MCF 10A (cell line): Measurements from ENCODE around the gene BCAS3. TPM values are rescaled to one million over a fixed set of nuclear protein-coding genes. Genes with fewer than 3 reads are reported as not detected.

ENCODE experiments used
- BruUV-seq: library from RNA; stranded (reverse); fragments of 400-500 nt; replicated peaks from 2 replicates; lab custom pipeline; 2021; lab: Mats Ljungman, UMichigan
- CTCF ChIA-PET: fragments of 300-600 bp; sonication (Branson Sonifier 250); formaldehyde crosslinking; extraction: SDS; loops from one replicate; lab custom pipeline; 2021; ENCODE audit warnings: antibody characterized with exemption, inconsistent platforms; lab: Yijun Ruan, JAX
- POLR2A ChIA-PET: fragments of 300-600, 350-650 bp; sonication (Branson Sonifier 250); formaldehyde crosslinking; extraction: SDS; loops from one replicate; lab custom pipeline; 2020; ENCODE audit warnings: antibody characterized with exemption, inconsistent platforms; lab: Yijun Ruan, JAX
- DNase-seq: peaks from one replicate; pipeline ENCODE4 v3.0.0-alpha.2; 2018; ENCODE audit not compliant: unreplicated experiment
- H3K27ac Mint-ChIP-seq: one replicate; pipeline ENCODE4 v1.8.0; 2022; ENCODE audit warnings: mild to moderate bottlenecking, low read depth, mixed read lengths; ENCODE audit not compliant: unreplicated experiment
- H3K27me3 Mint-ChIP-seq: one replicate; pipeline ENCODE4 v1.8.0; 2022; ENCODE audit warnings: mixed read lengths; ENCODE audit not compliant: insufficient read depth, unreplicated experiment
- H3K36me3 Mint-ChIP-seq: one replicate; pipeline ENCODE4 v1.8.0; 2022; ENCODE audit warnings: mild to moderate bottlenecking, moderate library complexity, mixed read lengths; ENCODE audit not compliant: insufficient read depth, unreplicated experiment
- H3K4me1 Mint-ChIP-seq: one replicate; pipeline ENCODE4 v1.8.0; 2022; ENCODE audit warnings: mixed read lengths; ENCODE audit not compliant: insufficient read depth, unreplicated experiment
- H3K4me3 Mint-ChIP-seq: one replicate; pipeline ENCODE4 v1.8.0; 2022; ENCODE audit warnings: mild to moderate bottlenecking, moderate library complexity, mixed read lengths; ENCODE audit not compliant: unreplicated experiment
- H3K9me3 Mint-ChIP-seq: one replicate; pipeline ENCODE4 v1.8.0; 2022; ENCODE audit warnings: mixed read lengths; ENCODE audit not compliant: unreplicated experiment
- intact Hi-C: fragments of 100-400 bp; cut with micrococcal nuclease; formaldehyde crosslinking; loops from 2 replicates; pipeline ENCODE4 v1.14.1; 2022
- total RNA-seq: library from RNA; stranded (reverse); gene quantifications from 2 replicates; pipeline ENCODE4 v1.2.3, GENCODE V29; 2022
- TF ChIP-seq, protein P1 (sequence below): fragments of 200-600 bp; IDR thresholded peaks from one replicate; pipeline ENCODE4 v1.8.0; 2022; ENCODE audit warnings: antibody characterized with exemption, mild to moderate bottlenecking; ENCODE audit not compliant: unreplicated experiment

The BCAS3 gene
- total RNA-seq, 1 experiment from 2014 or later: 14.6 TPM

DNA sequence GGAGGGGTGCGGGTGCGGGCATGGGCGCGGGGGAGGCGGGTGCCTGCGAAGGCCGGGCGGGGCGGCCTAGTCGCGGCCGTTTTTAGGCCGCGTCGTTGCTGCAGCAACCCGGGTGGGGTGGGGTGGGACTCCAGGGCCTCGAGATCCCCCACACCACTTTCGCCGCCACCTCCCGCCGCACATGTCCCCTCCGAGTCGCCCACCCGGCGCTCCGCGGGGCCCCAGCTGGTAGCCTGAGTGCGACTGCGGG, 733.3 kb downstream of the BCAS3 start:
- DNase-seq: no peak
- TF ChIP-seq, protein P1, sequence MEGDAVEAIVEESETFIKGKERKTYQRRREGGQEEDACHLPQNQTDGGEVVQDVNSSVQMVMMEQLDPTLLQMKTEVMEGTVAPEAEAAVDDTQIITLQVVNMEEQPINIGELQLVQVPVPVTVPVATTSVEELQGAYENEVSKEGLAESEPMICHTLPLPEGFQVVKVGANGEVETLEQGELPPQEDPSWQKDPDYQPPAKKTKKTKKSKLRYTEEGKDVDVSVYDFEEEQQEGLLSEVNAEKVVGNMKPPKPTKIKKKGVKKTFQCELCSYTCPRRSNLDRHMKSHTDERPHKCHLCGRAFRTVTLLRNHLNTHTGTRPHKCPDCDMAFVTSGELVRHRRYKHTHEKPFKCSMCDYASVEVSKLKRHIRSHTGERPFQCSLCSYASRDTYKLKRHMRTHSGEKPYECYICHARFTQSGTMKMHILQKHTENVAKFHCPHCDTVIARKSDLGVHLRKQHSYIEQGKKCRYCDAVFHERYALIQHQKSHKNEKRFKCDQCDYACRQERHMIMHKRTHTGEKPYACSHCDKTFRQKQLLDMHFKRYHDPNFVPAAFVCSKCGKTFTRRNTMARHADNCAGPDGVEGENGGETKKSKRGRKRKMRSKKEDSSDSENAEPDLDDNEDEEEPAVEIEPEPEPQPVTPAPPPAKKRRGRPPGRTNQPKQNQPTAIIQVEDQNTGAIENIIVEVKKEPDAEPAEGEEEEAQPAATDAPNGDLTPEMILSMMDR: no peak
- Mint-ChIP-seq H3K4me1 (no peaks in the 10 kb centered on the region), H3K36me3 (peaks cover 5% of the 10 kb centered on the region), H3K9me3 (no peaks in the 10 kb centered on the region), H3K4me3 (no peak overlapping the region), H3K27me3 (no peaks in the 10 kb centered on the region), H3K27ac (no peak overlapping the region)
- ChIA-PET CTCF (interaction anchor here (0.6 to 2.1 kb wide), 4 partner anchors 10 to 743 kb away, joined by 3 to 5 read pairs (median 4); no protein-coding TSS in a partner anchor), POLR2A (no interaction called here)
- no TSS peak for BruUV-seq
- intact Hi-C loops: loop anchor here (5.0 kb wide), 1 partner anchor 656 kb away; the partner anchor contains the start of gene MED13

DNA sequence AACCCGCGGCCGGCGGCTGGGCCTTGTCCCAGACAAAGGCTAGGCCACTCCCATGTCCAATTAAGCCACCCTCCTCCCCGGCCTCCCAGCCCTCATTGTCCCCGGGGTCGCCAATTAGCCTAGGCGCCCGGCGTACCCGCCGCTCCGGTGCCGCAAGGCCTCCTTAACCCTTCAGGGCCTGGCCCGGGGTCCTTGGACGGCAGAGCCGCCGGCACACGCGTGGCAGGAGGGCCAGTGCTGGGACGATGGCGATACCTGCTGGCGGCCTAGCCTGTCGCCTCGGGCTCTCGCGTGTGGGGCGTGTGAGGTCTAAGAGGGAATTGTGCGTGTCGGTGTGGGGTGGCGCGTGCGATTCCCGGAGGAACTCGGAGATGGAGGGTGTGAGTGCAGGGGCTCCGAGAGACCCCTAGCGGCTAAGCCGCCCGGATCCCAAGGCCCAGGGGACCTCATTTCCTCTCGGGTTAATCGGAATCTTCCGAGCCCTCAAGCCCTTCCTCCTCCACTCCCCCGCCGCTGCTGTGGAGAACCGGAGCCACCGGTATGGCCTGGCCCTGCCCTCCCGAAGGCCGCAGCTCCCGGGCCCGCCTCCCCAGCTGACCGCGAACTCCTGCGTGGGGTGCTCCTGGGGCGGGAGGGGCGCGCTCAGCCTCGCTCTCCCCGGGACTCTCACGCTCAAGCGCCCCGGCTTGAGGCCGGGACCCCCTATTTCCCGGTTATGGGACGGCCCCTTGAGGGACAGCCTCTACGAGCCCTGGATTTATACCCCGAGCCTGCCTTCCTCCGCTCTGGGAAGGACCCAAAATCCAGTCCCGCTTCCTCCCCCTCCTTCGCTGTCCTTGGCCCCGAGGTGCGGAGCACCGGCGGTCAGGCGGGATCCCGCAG, 733.9 kb downstream of the BCAS3 start:
- TF ChIP-seq, protein P1: no peak
- CTCF ChIA-PET: interaction anchor here (0.5 to 4.2 kb wide), 40 partner anchors 8 to 744 kb away, joined by 3 to 57 read pairs (median 4); partner anchors contain the start of gene TBX2
- Mint-ChIP-seq H3K9me3 (no peaks in the 10 kb centered on the region), H3K4me1 (no peaks in the 10 kb centered on the region), H3K27me3 (no peaks in the 10 kb centered on the region), H3K4me3 (peak overlapping the region; percentile 71), H3K27ac (no peak overlapping the region), H3K36me3 (peaks cover 5% of the 10 kb centered on the region)
- POLR2A ChIA-PET: interaction anchor here (0.9 to 1.2 kb wide), 3 partner anchors 12 to 725 kb away, joined by 3 to 8 read pairs (median 3); partner anchors contain the start of gene TBX2
- DNase-seq: no peak
- intact Hi-C loops: loop anchor here (1.0 to 5.0 kb wide), 6 partner anchors 140 to 656 kb away; partner anchors contain the start of gene MED13
- BruUV-seq: no TSS peak

DNA sequence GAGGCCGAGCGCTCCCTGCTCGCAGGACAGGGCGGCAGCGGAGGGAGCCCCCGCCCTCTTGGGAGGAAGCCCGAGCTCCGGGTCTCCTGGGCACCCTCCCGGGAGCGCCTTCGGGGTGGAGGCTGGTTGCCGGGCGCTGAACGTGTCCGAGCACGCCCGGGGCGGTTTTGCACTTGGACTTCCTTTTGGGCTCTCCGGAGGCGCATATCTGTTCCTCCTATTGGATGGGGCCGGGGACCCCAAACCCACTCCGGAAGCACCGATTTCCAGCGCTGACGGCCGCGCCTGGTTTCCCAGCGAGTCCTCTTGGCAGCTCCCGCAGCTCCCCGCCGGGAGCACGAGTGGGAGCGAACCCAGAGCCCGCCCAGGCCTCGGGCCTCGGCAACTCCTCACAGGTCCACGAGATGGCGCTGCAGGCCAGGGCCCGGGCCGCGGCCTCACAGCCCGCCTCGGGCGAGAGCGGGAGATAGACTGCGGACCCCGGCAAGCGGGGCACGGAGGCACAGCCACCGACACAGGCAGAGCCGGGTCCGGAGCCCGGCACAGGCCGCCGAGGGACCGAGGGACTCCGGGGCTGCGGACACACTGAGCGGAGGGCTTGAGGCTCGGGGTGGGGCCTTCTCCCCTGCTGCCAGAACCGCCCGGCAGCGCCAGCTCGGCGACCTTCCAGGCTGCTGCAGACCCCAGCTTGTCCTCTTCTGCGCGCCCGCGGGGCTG, 734.6 kb downstream of the BCAS3 start:
- Mint-ChIP-seq H3K27ac (peak overlapping the region; percentile 19), H3K27me3 (no peaks in the 10 kb centered on the region), H3K9me3 (no peaks in the 10 kb centered on the region), H3K4me1 (no peaks in the 10 kb centered on the region), H3K36me3 (peaks cover 5% of the 10 kb centered on the region), H3K4me3 (peak overlapping the region; percentile 71)
- TF ChIP-seq, protein P1: peak; percentile 99
- peak; percentile 72 for DNase-seq
- intact Hi-C loops: loop anchor here (1.0 to 5.0 kb wide), 6 partner anchors 139 to 655 kb away; partner anchors contain the start of gene MED13
- CTCF ChIA-PET: interaction anchor here (0.5 to 4.2 kb wide), 49 partner anchors 9 to 692 kb away, joined by 3 to 57 read pairs (median 4); partner anchors contain the start of gene TBX2
- no TSS peak for BruUV-seq
- POLR2A ChIA-PET: interaction anchor here (0.6 to 1.2 kb wide), 5 partner anchors 13 to 725 kb away, joined by 3 to 8 read pairs (median 3); partner anchors contain the start of gene TBX2
